Measurements from ENCODE around the gene ALG9. TPM values are rescaled to one million over a fixed set of nuclear protein-coding genes. Genes with fewer than 3 reads are reported as not detected.

Gene ALG9
- 10 to 100 TPM; 25.3 to 26.6 TPM for total RNA-seq
- 55.6 TPM for polyA plus RNA-seq (2013, experiment 1 of 2)
- polyA plus RNA-seq (2013, experiment 2 of 2): 49.6 TPM
- long read RNA-seq, experiment 1, partial matches to known transcripts: 3 of 8 reads
- long read RNA-seq, experiment 1, other reads (novel, unspliced or antisense): 2 of 8 reads
- long read RNA-seq, experiment 2, partial matches to known transcripts: 2 of 21 reads
- long read RNA-seq, experiment 2, other reads (novel, unspliced or antisense): 11 of 21 reads
- long read RNA-seq, experiment 3, transcript ALG9-214 (15 exons, 2,028 nt): major isoform, 36 of 73 reads
- long read RNA-seq, experiment 3, transcript ALG9-215 (15 exons, 2,069 nt): minor isoform, 17 of 73 reads
- long read RNA-seq, experiment 3, partial matches to known transcripts: 3 of 73 reads
- long read RNA-seq, experiment 3, other reads (novel, unspliced or antisense): 14 of 73 reads
- long read RNA-seq, experiment 4, transcript ALG9-215 (15 exons, 2,069 nt): major isoform, 7 of 19 reads
- long read RNA-seq, experiment 4, partial matches to known transcripts: 1 of 19 reads
- long read RNA-seq, experiment 4, other reads (novel, unspliced or antisense): 8 of 19 reads

- H3K27ac Mint-ChIP-seq: peak within 1 kb of the TSS; percentile 92
- Histone ChIP-seq H3K9ac (ENCODE audit: extremely low read depth, low read length, poor library complexity, severe bottlenecking) (peak within 1 kb of the TSS; percentile 48), H3K36me3 (ENCODE audit: control insufficient read depth, insufficient read depth, low read length) (peaks cover 12% of the 10 kb centered on the region), H3K4me1 (ENCODE audit: control insufficient read depth, insufficient read depth, low read length) (no peaks in the 10 kb centered on the region), H3K9me3 (ENCODE audit: control insufficient read depth, low read length) (no peaks in the 10 kb centered on the region), H3K27me3 (ENCODE audit: control insufficient read depth, insufficient read depth, low read length, poor library complexity, severe bottlenecking) (no peaks in the 10 kb centered on the region), H3K4me3 (ENCODE audit: low read length) (peak within 1 kb of the TSS; percentile 95), H3K27ac (ENCODE audit: low read depth, low read length) (peak within 1 kb of the TSS; percentile 34)
- H3K4me3 Mint-ChIP-seq: peak within 1 kb of the TSS; percentile 87
- TF ChIP-seq, protein P1, sequence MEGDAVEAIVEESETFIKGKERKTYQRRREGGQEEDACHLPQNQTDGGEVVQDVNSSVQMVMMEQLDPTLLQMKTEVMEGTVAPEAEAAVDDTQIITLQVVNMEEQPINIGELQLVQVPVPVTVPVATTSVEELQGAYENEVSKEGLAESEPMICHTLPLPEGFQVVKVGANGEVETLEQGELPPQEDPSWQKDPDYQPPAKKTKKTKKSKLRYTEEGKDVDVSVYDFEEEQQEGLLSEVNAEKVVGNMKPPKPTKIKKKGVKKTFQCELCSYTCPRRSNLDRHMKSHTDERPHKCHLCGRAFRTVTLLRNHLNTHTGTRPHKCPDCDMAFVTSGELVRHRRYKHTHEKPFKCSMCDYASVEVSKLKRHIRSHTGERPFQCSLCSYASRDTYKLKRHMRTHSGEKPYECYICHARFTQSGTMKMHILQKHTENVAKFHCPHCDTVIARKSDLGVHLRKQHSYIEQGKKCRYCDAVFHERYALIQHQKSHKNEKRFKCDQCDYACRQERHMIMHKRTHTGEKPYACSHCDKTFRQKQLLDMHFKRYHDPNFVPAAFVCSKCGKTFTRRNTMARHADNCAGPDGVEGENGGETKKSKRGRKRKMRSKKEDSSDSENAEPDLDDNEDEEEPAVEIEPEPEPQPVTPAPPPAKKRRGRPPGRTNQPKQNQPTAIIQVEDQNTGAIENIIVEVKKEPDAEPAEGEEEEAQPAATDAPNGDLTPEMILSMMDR (conservative IDR thresholded peaks at IDR 0.05): peak; percentile 69
- H3K36me3 Mint-ChIP-seq (ENCODE audit: low read depth): peaks cover 23% of the 10 kb centered on the region
- DNase-seq: peak; percentile 93
- peaks cover 9% of the 10 kb centered on the region for H3K4me1 Mint-ChIP-seq
- 0 to 1% methylated on average over 15 to 51 of the region's 51 CpGs for WGBS, 2 experiments (ENCODE audit: insufficient coverage in 1 of 2, insufficient read length in 1 of 2)
- no peaks in the 10 kb centered on the region for H3K27me3 Mint-ChIP-seq (ENCODE audit: insufficient read depth)
- no peaks in the 10 kb centered on the region for H3K9me3 Mint-ChIP-seq
These were observed at the start of gene ALG9 for GRCh38 chr11:111870886-111871692. TSS of gene ALG9 (minus strand) at chr11:111871581. CDS start at chr11:111871482, 99 bp downstream.

DNA sequence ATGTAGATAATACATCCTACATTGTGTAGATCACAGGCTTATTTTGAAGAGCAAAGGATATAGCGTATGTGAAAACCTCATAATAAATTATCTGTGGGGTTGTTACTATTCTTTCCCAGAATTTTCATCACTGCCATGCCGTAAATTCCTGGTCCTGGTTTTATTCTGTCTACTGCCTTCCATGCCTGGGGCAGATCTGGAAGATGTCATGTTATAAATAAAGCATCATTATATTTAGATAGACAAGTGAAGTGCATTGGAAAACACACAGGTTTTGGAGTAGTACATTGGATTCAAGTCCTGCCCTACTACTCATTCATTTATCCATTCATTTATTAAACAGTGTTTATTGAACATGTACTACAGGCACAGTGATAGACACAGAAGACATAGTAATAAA is 49.5 kb upstream of the ALG9 start:
- H3K4me1 Mint-ChIP-seq: peaks cover 37% of the 10 kb centered on the region
- H3K27me3 Mint-ChIP-seq (ENCODE audit: insufficient read depth): no peaks in the 10 kb centered on the region
- H3K9me3 ChIP-seq (ENCODE audit: control insufficient read depth, low read length): no peaks in the 10 kb centered on the region
- H3K27me3 ChIP-seq (ENCODE audit: control insufficient read depth, insufficient read depth, low read length, poor library complexity, severe bottlenecking): no peaks in the 10 kb centered on the region
- no peaks in the 10 kb centered on the region for H3K36me3 Mint-ChIP-seq (ENCODE audit: low read depth)
- H3K36me3 ChIP-seq (ENCODE audit: control insufficient read depth, insufficient read depth, low read length): no peaks in the 10 kb centered on the region
- H3K4me3 Mint-ChIP-seq: no peak overlapping the region
- H3K4me1 ChIP-seq (ENCODE audit: control insufficient read depth, insufficient read depth, low read length): no peaks in the 10 kb centered on the region
- no peak overlapping the region for H3K4me3 ChIP-seq (ENCODE audit: low read length)
- DNase-seq: no peak
- H3K9ac ChIP-seq (ENCODE audit: extremely low read depth, low read length, poor library complexity, severe bottlenecking): no peak overlapping the region
- H3K9me3 Mint-ChIP-seq: no peaks in the 10 kb centered on the region
- WGBS, 2 experiments (ENCODE audit: insufficient coverage in 1 of 2, insufficient read length in 1 of 2): 93% methylated on average over 2 of the region's 2 CpGs; no CpG with 5 or more reads in 1 of the 2 experiments
- no peak overlapping the region for H3K27ac ChIP-seq (ENCODE audit: low read depth, low read length)
- H3K27ac Mint-ChIP-seq: no peak overlapping the region
- TF ChIP-seq, protein P1 (conservative IDR thresholded peaks at IDR 0.05): no peak
